Keratinocyte (primary cell): ENCODE results near the gene MSH2. TPM values are rescaled to one million over a fixed set of nuclear protein-coding genes. Genes with fewer than 3 reads are reported as not detected.

ENCODE experiments used
- DNase-seq: peaks from one replicate; pipeline ENCODE4 v3.0.0-alpha.2; 2011; ENCODE audit warnings: low read depth, missing footprints, low spot score
- FAIRE-seq: peaks from 2 replicates; lab custom pipeline; 2011; peaks lifted over from hg19 to GRCh38; lab: Jason Lieb, UNC
- H2AFZ ChIP-seq: 2 replicates; pipeline ENCODE4 v1.6.0; 2012; ENCODE audit warnings: low read length, control low read depth, inconsistent platforms; ENCODE audit not compliant: control insufficient read depth
- H3K27ac ChIP-seq: 2 replicates; pipeline ENCODE4 v1.5.1; 2011; ENCODE audit warnings: low read length; ENCODE audit not compliant: control insufficient read depth, insufficient read depth
- H3K27me3 ChIP-seq: 3 replicates; pipeline ENCODE4 v1.6.0; 2011; ENCODE audit warnings: low read length; ENCODE audit not compliant: control insufficient read depth, insufficient read depth; ENCODE audit errors: extremely low read depth
- H3K36me3 ChIP-seq, 2 experiments: 2 replicates in 1 of 2; 3 replicates in 1 of 2; pipeline ENCODE4 v1.5.1; 2011; ENCODE audit warnings: low read length in 2 of 2, mild to moderate bottlenecking in 1 of 2; ENCODE audit not compliant: control insufficient read depth in 2 of 2, insufficient read depth in 2 of 2; ENCODE audit errors: extremely low read depth in 1 of 2
- H3K4me1 ChIP-seq: 3 replicates; pipeline ENCODE4 v1.5.1; 2011; ENCODE audit warnings: low read length; ENCODE audit not compliant: control insufficient read depth, insufficient read depth; ENCODE audit errors: extremely low read depth
- H3K4me2 ChIP-seq: 3 replicates; pipeline ENCODE4 v1.6.0; 2011; ENCODE audit warnings: low read depth, low read length; ENCODE audit not compliant: control insufficient read depth, insufficient read depth; ENCODE audit errors: extremely low read depth
- H3K4me3 ChIP-seq, 3 experiments: fragments of 200-600 bp in 1 of 3; sonication (generic) in 1 of 3; 2 replicates in 2 of 3; 3 replicates in 1 of 3; pipeline ENCODE4 v1.5.1; 2011 to 2016; ENCODE audit warnings: low read length in 3 of 3, mild to moderate bottlenecking in 3 of 3, control low read depth in 2 of 3, inconsistent platforms in 1 of 3, low read depth in 1 of 3, mixed read lengths in 1 of 3, mixed run types in 1 of 3, moderate library complexity in 1 of 3; ENCODE audit not compliant: control insufficient read depth in 2 of 3, insufficient read depth in 2 of 3; ENCODE audit errors: extremely low read depth in 1 of 3
- H3K79me2 ChIP-seq: 2 replicates; pipeline ENCODE4 v1.6.0; 2012; ENCODE audit warnings: low read length; ENCODE audit not compliant: control insufficient read depth, insufficient read depth
- H3K9ac ChIP-seq: 3 replicates; pipeline ENCODE4 v1.6.0; 2011; ENCODE audit warnings: low read length; ENCODE audit not compliant: control insufficient read depth, insufficient read depth; ENCODE audit errors: extremely low read depth
- H3K9me1 ChIP-seq: 3 replicates; pipeline ENCODE4 v1.6.0; 2011; ENCODE audit warnings: low read length; ENCODE audit not compliant: control insufficient read depth, insufficient read depth; ENCODE audit errors: extremely low read depth
- H3K9me3 ChIP-seq: 2 replicates; pipeline ENCODE4 v1.5.1; 2012; ENCODE audit warnings: low read depth, low read length; ENCODE audit not compliant: control insufficient read depth
- H4K20me1 ChIP-seq: 3 replicates; pipeline ENCODE4 v1.6.0; 2011; ENCODE audit warnings: low read length; ENCODE audit not compliant: control insufficient read depth, insufficient read depth; ENCODE audit errors: extremely low read depth
- CTCF ChIP-seq, 3 experiments: IDR thresholded peaks in 1 of 3; conservative IDR thresholded peaks in 1 of 3; optimal IDR thresholded peaks in 1 of 3; 2 replicates in 2 of 3; 3 replicates in 1 of 3; pipeline versions ENCODE3 to v1.5.1; 2011; ENCODE audit warnings: low read length in 3 of 3, mild to moderate bottlenecking in 3 of 3, moderate library complexity in 2 of 3, control low read depth in 1 of 3, inconsistent platforms in 1 of 3; ENCODE audit not compliant: insufficient read depth in 2 of 3; ENCODE audit errors: extremely low read depth in 1 of 3
- EZH2 ChIP-seq: IDR thresholded peaks from one replicate; pipeline ENCODE4 v1.6.1; 2012; ENCODE audit warnings: inconsistent platforms, mild to moderate bottlenecking, low read length, moderate library complexity
- dilution Hi-C: fragments of 300-500 bp; cut with MboI; formaldehyde crosslinking; loops from one replicate; pipeline ENCODE4 v1.7.0; 2020; ENCODE audit warnings: low sequenced_read_pairs; ENCODE audit not compliant: extremely low pct_ligation_motif_present
- polyA plus RNA-seq, 5 experiments: library from polyadenylated mRNA; depleted of rRNA in 3 of 5; stranded (reverse) in 3 of 5; stranded (forward) in 1 of 5; unstranded in 1 of 5; fragments of >200 nt; gene quantifications; 1 replicate in 1 of 5; 2 replicates in 3 of 5; 3 replicates in 1 of 5; pipeline versions ENCODE4 v1.2.1 to v1.2.3, GENCODE V29; 2011 to 2012; ENCODE audit warnings: missing spikeins in 2 of 5, low read depth in 1 of 5, low replicate concordance in 1 of 5

MSH2 gene
- polyA plus RNA-seq, 1 donor (not counting 4 experiments of a cell fraction or from before 2014, with no cell fraction given) = 16.8 TPM

GRCh38 chr2:47485177-47485576 lies 82.2 kb downstream of the MSH2 start:
- no peaks in the 10 kb centered on the region for H3K27me3 ChIP-seq
- no peak overlapping the region for H3K4me3 ChIP-seq
- peaks cover 0 to 1% of the 10 kb centered on the region in 2 experiments for H3K36me3 ChIP-seq
- no peak overlapping the region for H3K9ac ChIP-seq
- dilution Hi-C loops = no loop called here
- DNase-seq (no peak), FAIRE-seq (no peak)
- no peaks in the 10 kb centered on the region for H4K20me1 ChIP-seq
- H3K27ac ChIP-seq = no peak overlapping the region
- peaks cover 20% of the 10 kb centered on the region for H3K4me1 ChIP-seq
- H3K9me1 ChIP-seq = no peaks in the 10 kb centered on the region
- H3K79me2 ChIP-seq = no peaks in the 10 kb centered on the region
- TF ChIP-seq CTCF (optimal IDR thresholded peaks at IDR 0.05 in 1 of 3, IDR thresholded peaks at IDR 0.05 in 1 of 3, conservative IDR thresholded peaks at IDR 0.05 in 1 of 3; ENCODE audit: extremely low read depth in 1 of 3, insufficient read depth in 2 of 3, low read length in 3 of 3) = no peak
- H3K4me2 ChIP-seq = no peak overlapping the region
- H2AFZ ChIP-seq = no peak overlapping the region
- no peaks in the 10 kb centered on the region for H3K9me3 ChIP-seq

GRCh38 chr2:47485751-47486300 lies 82.9 kb downstream of the MSH2 start:
- H3K27ac ChIP-seq = no peak overlapping the region
- no peaks in the 10 kb centered on the region for H3K27me3 ChIP-seq
- dilution Hi-C loops = no loop called here
- H3K36me3 ChIP-seq = peaks cover 0 to 1% of the 10 kb centered on the region in 2 experiments
- H2AFZ ChIP-seq = no peak overlapping the region
- TF ChIP-seq EZH2 (no peak), CTCF (optimal IDR thresholded peaks at IDR 0.05 in 1 of 3, IDR thresholded peaks at IDR 0.05 in 1 of 3, conservative IDR thresholded peaks at IDR 0.05 in 1 of 3; ENCODE audit: extremely low read depth in 1 of 3, insufficient read depth in 2 of 3, low read length in 3 of 3) (no peak)
- no peak overlapping the region for H3K4me3 ChIP-seq
- DNase-seq (no peak), FAIRE-seq (no peak)
- no peaks in the 10 kb centered on the region for H3K9me3 ChIP-seq
- no peaks in the 10 kb centered on the region for H4K20me1 ChIP-seq
- H3K4me1 ChIP-seq = peaks cover 23% of the 10 kb centered on the region
- no peaks in the 10 kb centered on the region for H3K79me2 ChIP-seq
- H3K9ac ChIP-seq = no peak overlapping the region
- no peak overlapping the region for H3K4me2 ChIP-seq
- H3K9me1 ChIP-seq = no peaks in the 10 kb centered on the region
